T-helper 17 cell (primary cell): Measurements from ENCODE around the gene PELI1. TPM values are rescaled to one million over a fixed set of nuclear protein-coding genes. Genes with fewer than 3 reads are reported as not detected.

Experiments
- ATAC-seq: fragments of 150-1000 bp; cut with Tn5 transposase; 2 replicates; pipeline ENCODE4 v1.10.0; 2021; ENCODE audit warnings: mild to moderate bottlenecking, moderate library complexity
- DNase-seq, 3 donors: peaks; one replicate each; pipeline versions ENCODE4 v3.0.0 to v3.0.0-alpha.2; 2020 to 2021
- H3K9me3 ChIP-seq: one replicate; pipeline ENCODE4 v1.7.0; 2013; ENCODE audit warnings: low read length, mild to moderate bottlenecking; ENCODE audit not compliant: control insufficient read depth, poor library complexity, severe bottlenecking
- H3K27ac Mint-ChIP-seq: one replicate; pipeline ENCODE4 v1.8.0; 2022; ENCODE audit warnings: mild to moderate bottlenecking, moderate library complexity, mixed read lengths
- H3K27me3 Mint-ChIP-seq: one replicate; pipeline ENCODE4 v1.8.0; 2022; ENCODE audit warnings: mixed read lengths
- H3K36me3 Mint-ChIP-seq: one replicate; pipeline ENCODE4 v1.8.0; 2022; ENCODE audit warnings: low read depth, mixed read lengths
- H3K4me1 Mint-ChIP-seq: one replicate; pipeline ENCODE4 v1.8.0; 2022; ENCODE audit warnings: mild to moderate bottlenecking, mixed read lengths
- H3K4me3 Mint-ChIP-seq: one replicate; pipeline ENCODE4 v1.8.0; 2022; ENCODE audit warnings: mild to moderate bottlenecking, moderate library complexity, mixed read lengths
- total RNA-seq, 4 donors: library from RNA in 2 of 4; stranded (reverse) in 2 of 4; gene quantifications; one replicate each; pipeline ENCODE4 v1.2.3 and lab custom pipeline; 2022 to 2026

Gene PELI1
- total RNA-seq, 2 donors from 2014 or later: 171 to 195 TPM

DNA sequence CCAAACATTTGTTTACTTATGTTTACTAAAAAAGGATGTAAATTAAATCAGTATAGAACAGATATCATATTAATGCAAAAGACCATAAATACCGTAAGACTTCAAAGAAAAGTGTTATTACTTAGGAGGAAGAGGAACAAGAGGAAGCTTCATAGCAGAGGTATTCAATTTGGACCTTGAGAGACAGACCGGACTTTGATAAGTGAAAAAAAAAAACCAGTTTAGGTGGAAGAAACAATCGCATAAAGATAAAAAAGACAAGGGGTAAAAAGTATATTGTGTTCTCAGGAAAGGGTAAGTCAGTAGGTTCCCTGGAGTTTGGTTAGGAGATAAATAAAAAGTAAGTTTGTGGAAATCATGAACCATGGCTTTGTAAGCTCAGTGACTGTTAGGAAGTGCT is 17.6 kb downstream of the PELI1 start:
- Mint-ChIP-seq H3K27ac (peak overlapping the region; percentile 65), H3K4me1 (peaks cover 25% of the 10 kb centered on the region), H3K36me3 (no peaks in the 10 kb centered on the region), H3K4me3 (no peak overlapping the region), H3K27me3 (no peaks in the 10 kb centered on the region)
- no peak for ATAC-seq
- no peak for DNase-seq
- H3K9me3 ChIP-seq: no peaks in the 10 kb centered on the region

DNA sequence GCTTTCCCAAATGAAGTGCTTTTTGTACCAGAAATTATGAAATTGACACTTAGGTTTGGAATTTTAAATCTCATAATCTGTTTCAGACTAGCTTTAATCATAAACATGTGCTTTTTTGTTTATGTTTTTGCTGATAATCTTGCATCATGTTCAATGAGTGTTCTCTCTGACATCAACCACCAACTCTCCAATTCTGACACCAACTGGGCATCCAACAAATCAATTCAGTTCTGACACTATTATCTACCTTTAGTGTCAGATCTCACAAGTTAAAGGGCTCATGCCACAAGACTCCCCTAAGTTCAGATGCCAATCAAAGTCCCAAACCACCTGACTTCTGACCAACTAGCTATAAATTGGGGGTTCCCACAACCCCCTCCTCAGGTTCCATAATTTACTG is 19.6 kb downstream of the PELI1 start:
- DNase-seq (no peak), ATAC-seq (no peak)
- Mint-ChIP-seq H3K4me1 (peaks cover 27% of the 10 kb centered on the region), H3K36me3 (no peaks in the 10 kb centered on the region), H3K4me3 (no peak overlapping the region), H3K27ac (peak overlapping the region; percentile 6), H3K27me3 (no peaks in the 10 kb centered on the region)
- H3K9me3 ChIP-seq: no peaks in the 10 kb centered on the region

DNA sequence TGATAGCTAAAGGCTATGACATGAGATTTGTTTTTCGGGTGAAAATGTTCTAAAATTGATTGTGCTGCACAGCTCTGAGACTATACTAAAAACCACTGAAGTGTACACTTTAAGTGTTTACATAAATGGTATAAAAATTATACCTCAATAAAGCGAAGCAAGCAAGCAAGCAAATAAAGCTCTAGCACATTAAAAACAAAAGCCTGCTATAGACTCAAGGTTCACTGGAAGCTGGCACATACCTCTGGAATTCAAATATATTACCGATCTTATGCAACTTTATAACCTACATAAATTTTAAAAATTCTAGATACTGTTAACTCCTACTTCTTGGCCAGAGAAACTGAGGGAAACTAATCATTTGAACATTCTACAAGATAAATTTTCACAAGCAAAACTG is 20.1 kb downstream of the PELI1 start:
- no peak for ATAC-seq
- Mint-ChIP-seq H3K27ac (peak overlapping the region; percentile 6), H3K36me3 (no peaks in the 10 kb centered on the region), H3K4me1 (peaks cover 30% of the 10 kb centered on the region), H3K4me3 (no peak overlapping the region), H3K27me3 (no peaks in the 10 kb centered on the region)
- no peak for DNase-seq
- H3K9me3 ChIP-seq: no peaks in the 10 kb centered on the region

DNA sequence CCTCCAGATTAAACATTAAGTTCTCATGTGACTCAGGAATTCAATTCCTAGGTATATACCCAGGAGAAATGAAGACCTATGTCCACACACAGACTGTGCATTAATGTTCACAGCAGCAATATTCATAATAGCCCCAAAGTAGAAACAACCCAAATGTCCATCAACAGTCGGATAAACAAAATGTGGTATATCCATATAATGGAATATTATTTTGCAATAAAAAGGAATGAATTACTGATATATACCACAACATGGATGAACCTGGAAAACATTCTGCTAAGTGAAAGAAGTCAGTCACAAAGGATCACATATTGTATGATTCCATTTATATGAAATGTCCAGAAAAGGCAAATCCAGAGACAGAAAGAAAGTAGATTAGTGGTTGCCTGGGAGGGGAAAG is 20.5 kb downstream of the PELI1 start:
- H3K9me3 ChIP-seq: no peaks in the 10 kb centered on the region
- peak overlapping the region; percentile 6 for H3K27ac Mint-ChIP-seq
- H3K4me1 Mint-ChIP-seq: peaks cover 28% of the 10 kb centered on the region
- no peaks in the 10 kb centered on the region for H3K36me3 Mint-ChIP-seq
- no peaks in the 10 kb centered on the region for H3K27me3 Mint-ChIP-seq
- no peak for ATAC-seq
- no peak for DNase-seq
- H3K4me3 Mint-ChIP-seq: no peak overlapping the region

DNA sequence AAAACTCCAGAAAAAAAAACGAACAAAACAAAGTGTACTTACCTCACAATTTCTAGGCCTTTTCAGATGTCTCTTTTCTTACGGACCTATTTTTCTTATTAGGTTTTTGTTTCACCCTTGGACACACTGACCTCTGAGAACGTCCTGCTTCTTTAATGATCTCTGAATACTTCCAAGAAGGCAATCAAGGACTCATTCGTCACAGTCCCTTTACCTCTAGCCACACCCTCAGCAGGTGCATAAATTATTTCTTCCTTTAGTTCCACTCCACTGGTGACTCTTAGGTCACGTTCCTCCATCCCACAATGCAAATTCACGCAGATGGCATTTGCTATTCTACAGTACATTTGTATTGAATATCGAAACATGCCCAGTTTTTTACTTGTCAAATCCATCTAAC is 21.9 kb downstream of the PELI1 start:
- Mint-ChIP-seq H3K4me1 (peaks cover 26% of the 10 kb centered on the region), H3K4me3 (no peak overlapping the region), H3K27ac (no peak overlapping the region), H3K36me3 (no peaks in the 10 kb centered on the region), H3K27me3 (no peaks in the 10 kb centered on the region)
- no peaks in the 10 kb centered on the region for H3K9me3 ChIP-seq
- ATAC-seq (peak; percentile 37), DNase-seq (no peak)

DNA sequence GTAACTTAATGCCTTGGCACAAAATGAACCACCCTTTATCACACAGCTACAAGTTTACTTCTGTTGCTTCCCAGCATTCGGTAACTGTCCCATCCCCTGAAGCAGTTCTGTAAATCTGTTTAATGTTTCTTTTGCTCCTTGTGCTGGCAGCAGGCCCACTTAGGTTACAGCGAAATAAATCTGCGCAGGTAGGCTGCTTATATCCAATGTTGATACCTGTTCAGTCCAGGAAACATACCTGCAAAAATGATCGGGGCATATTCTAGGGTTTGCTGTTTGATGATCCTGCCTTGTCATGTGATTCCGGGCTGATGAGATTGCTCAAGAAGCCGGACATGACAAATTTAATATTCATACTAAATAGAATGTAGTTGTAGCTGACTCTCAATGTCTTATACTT is 23.3 kb downstream of the PELI1 start:
- Mint-ChIP-seq H3K27ac (no peak overlapping the region), H3K36me3 (no peaks in the 10 kb centered on the region), H3K27me3 (no peaks in the 10 kb centered on the region), H3K4me1 (peaks cover 25% of the 10 kb centered on the region), H3K4me3 (no peak overlapping the region)
- no peaks in the 10 kb centered on the region for H3K9me3 ChIP-seq
- ATAC-seq: no peak
- DNase-seq: no peak

DNA sequence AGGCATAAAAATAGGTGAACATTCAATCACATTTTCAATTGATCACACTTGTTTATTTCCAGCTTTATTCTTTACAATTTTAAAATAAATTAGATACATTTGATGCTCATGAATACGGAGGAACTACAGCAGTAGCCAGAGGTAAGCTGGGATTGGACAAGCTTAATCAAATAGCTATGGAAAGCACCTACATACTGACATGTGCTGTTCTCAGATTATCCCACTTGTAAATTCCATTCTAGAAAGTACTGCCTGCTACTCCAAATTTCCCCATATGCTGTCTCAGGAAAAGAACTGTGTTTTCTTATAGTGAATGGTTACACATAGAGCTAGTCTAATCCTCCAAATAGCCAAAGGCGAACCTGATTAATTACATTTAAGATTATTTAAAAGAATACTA is 24.2 kb downstream of the PELI1 start:
- H3K27me3 Mint-ChIP-seq: no peaks in the 10 kb centered on the region
- H3K4me1 Mint-ChIP-seq: peaks cover 29% of the 10 kb centered on the region
- H3K4me3 Mint-ChIP-seq: no peak overlapping the region
- no peak overlapping the region for H3K27ac Mint-ChIP-seq
- DNase-seq (no peak), ATAC-seq (no peak)
- H3K9me3 ChIP-seq: no peaks in the 10 kb centered on the region
- no peaks in the 10 kb centered on the region for H3K36me3 Mint-ChIP-seq

DNA sequence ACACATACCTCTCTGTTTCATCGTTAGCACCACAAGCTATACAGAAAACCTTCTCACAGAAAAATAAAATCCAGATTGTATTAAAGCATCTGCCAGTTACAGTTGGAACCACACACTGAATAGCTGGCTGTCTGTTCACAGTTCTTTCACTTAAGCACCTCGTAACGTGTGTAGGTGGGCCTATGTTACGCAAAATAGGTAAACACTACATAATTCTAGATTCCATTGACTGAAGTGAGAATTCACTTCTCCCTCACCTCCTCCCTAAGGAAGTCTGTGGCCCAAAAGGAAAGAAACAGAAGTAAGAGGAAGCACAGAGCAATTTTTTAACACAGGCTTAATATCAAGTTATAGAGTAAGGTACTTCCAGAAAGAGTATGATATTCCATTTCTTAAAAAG is 24.9 kb downstream of the PELI1 start:
- no peak overlapping the region for H3K27ac Mint-ChIP-seq
- H3K9me3 ChIP-seq: no peaks in the 10 kb centered on the region
- DNase-seq (no peak), ATAC-seq (no peak)
- no peak overlapping the region for H3K4me3 Mint-ChIP-seq
- no peaks in the 10 kb centered on the region for H3K36me3 Mint-ChIP-seq
- H3K4me1 Mint-ChIP-seq: peaks cover 31% of the 10 kb centered on the region
- H3K27me3 Mint-ChIP-seq: no peaks in the 10 kb centered on the region

DNA sequence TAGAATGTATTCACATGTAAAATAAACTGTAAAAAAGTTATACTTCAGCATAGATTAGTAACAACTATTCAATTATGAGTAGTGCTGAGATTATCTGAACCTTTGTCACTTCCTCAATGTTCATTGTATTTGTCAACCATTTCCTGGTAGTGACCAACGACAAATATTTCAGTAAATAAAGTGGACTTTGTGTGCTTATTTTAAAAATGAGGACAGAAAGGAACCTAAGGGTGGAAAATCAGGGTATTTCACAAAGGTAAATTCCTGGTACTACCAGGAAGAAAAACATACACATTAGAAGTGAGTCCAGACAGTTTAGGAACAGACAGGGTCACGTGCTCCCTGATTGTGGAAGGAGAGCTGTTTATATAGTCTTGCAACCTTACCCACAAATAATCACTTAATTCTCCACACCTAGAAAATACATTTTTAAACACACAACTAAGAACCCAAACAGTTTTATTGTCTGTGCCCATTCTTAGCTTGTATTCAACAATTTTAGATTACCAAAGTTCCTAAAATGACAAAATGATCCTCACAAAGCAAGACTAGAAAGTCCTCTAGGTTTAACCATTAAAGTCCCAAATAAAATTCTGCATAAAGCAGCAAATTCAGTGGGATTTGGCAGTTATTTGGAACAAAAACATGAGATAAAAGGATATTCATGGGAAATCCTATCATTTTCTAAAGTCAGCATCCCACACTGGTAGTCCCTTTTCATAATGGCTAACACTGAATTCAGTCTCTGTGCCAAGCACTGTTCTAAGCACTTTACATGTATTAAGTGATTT is 28.2 kb downstream of the PELI1 start:
- Mint-ChIP-seq H3K27me3 (no peaks in the 10 kb centered on the region), H3K4me3 (no peak overlapping the region), H3K4me1 (peaks cover 32% of the 10 kb centered on the region), H3K27ac (peak overlapping the region; percentile 32), H3K36me3 (no peaks in the 10 kb centered on the region)
- no peaks in the 10 kb centered on the region for H3K9me3 ChIP-seq
- ATAC-seq (no peak), DNase-seq (no peak)

DNA sequence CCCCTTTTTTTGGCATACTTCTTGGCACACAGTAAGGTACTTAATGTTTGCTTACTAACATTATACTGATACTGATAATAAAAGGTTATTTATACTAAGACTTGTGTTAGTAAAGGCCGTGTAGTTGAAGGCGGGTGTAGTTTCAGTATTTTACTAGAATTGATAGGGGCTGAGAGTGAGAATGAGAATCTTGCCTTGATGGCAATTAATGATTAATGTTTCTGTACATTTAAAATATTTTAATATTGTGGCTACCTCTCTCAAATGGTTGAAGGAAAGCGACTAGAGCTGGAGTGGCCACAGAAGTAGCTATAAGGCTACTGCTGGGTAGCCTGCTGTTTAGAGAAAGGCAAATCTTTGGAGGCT is 29.3 kb downstream of the PELI1 start:
- Mint-ChIP-seq H3K36me3 (no peaks in the 10 kb centered on the region), H3K4me1 (peaks cover 33% of the 10 kb centered on the region), H3K27ac (peak overlapping the region; percentile 6), H3K27me3 (no peaks in the 10 kb centered on the region), H3K4me3 (peak overlapping the region; percentile 58)
- ATAC-seq (no peak), DNase-seq (no peak)
- H3K9me3 ChIP-seq: no peaks in the 10 kb centered on the region

DNA sequence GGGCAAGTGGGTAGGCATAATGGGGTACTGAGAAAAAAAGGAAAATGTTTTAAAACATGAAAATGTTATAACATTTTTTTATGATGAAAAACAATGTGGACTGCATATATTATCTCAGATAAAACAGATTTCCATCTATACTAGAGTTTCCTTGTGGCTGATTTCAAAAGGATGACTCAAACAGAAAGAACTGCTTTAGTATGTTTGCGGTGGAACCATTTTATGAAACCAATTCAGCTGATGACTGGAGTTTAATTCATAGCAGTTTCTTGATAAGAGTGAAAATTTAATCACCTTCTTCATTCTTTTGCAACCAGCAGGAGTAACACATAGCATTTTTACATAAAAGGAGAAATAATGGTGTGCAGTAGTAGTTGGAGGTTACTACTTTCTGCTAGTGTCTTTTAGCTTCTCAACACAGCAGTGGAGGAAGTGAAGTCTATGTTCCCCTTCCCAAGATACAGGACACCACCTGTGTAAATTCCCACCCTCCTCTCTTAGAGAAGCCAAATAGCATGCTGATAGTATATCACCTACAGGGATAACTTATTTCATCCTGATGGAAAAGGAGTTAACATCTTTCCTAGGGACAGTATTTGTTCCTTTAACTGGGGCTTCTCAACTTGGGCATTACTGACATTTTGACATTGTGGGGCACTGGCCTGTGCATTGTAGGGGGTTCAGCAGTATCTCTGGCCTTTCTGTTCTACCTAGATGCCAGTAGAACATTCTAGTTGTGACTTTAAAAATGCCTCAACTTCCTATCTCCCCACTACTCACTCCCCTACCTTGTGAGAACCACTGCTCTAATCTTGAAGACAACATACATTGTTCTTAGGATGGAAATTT is 29.9 kb downstream of the PELI1 start:
- no peaks in the 10 kb centered on the region for H3K36me3 Mint-ChIP-seq
- H3K9me3 ChIP-seq: no peaks in the 10 kb centered on the region
- DNase-seq: no peak
- peaks cover 34% of the 10 kb centered on the region for H3K4me1 Mint-ChIP-seq
- ATAC-seq: peak; percentile 72
- H3K27ac Mint-ChIP-seq: peak overlapping the region; percentile 6
- H3K4me3 Mint-ChIP-seq: peak overlapping the region; percentile 58
- H3K27me3 Mint-ChIP-seq: no peaks in the 10 kb centered on the region

DNA sequence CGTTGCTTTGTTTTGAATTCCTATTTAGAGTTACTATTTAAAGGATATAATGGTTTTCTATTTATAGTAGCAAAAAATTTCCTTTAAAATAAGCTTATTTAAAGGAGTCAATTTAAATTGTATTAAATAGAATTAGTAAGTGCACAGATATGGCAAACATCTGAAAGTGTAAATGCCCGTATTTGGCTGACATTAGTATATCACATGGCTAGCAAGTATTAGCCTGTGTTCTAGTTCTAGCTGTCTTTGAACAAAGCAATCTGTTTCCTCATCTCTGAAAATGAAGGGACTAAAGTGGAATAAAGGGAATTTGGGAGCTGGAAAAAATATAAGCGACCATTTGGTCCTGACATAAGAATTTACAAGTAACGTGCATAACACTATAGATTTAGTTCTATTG is 32.2 kb downstream of the PELI1 start:
- H3K27me3 Mint-ChIP-seq: no peaks in the 10 kb centered on the region
- no peak overlapping the region for H3K4me3 Mint-ChIP-seq
- H3K4me1 Mint-ChIP-seq: peaks cover 37% of the 10 kb centered on the region
- ATAC-seq (no peak), DNase-seq (no peak)
- no peaks in the 10 kb centered on the region for H3K9me3 ChIP-seq
- peaks cover 4% of the 10 kb centered on the region for H3K36me3 Mint-ChIP-seq
- no peak overlapping the region for H3K27ac Mint-ChIP-seq

DNA sequence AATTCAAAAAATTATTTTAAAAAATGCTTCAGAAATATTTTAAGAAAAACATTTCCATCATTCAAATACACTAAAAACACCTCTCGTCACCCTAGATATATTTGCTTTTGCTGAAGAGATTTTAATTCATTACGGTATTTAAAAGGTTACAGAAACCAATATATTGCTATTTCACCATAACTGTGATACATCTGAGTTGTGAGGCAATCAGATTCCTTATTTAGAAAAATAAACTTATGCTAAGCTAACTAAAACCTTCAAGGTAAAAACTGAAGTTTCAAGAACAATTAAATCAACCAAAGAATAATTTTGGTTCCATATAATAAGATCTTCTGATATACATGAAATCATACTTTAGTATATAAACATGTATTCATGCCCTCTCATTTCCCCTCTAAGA is 32.8 kb downstream of the PELI1 start:
- H3K4me3 Mint-ChIP-seq: no peak overlapping the region
- no peaks in the 10 kb centered on the region for H3K27me3 Mint-ChIP-seq
- DNase-seq (no peak), ATAC-seq (no peak)
- H3K4me1 Mint-ChIP-seq: peaks cover 35% of the 10 kb centered on the region
- no peak overlapping the region for H3K27ac Mint-ChIP-seq
- H3K9me3 ChIP-seq: no peaks in the 10 kb centered on the region
- H3K36me3 Mint-ChIP-seq: peaks cover 4% of the 10 kb centered on the region
